ENCODE data around the gene RTKN2.
"Not testable (repeated sequence)": the region's sequence is repeated elsewhere in the genome, so short reads cannot be mapped to it uniquely, and the experiment has no call there.

The RTKN2 gene

GRCh38 chr10:62305813-62306212, 37.2 kb upstream of the RTKN2 start:
- TF ChIP-seq, protein P1, sequence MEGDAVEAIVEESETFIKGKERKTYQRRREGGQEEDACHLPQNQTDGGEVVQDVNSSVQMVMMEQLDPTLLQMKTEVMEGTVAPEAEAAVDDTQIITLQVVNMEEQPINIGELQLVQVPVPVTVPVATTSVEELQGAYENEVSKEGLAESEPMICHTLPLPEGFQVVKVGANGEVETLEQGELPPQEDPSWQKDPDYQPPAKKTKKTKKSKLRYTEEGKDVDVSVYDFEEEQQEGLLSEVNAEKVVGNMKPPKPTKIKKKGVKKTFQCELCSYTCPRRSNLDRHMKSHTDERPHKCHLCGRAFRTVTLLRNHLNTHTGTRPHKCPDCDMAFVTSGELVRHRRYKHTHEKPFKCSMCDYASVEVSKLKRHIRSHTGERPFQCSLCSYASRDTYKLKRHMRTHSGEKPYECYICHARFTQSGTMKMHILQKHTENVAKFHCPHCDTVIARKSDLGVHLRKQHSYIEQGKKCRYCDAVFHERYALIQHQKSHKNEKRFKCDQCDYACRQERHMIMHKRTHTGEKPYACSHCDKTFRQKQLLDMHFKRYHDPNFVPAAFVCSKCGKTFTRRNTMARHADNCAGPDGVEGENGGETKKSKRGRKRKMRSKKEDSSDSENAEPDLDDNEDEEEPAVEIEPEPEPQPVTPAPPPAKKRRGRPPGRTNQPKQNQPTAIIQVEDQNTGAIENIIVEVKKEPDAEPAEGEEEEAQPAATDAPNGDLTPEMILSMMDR (IDR thresholded peaks at IDR 0.05; ENCODE audit: borderline replicate concordance, insufficient read depth, low read depth, low read length) = no peak
- H3K4me3 ChIP-seq (ENCODE audit: low read depth, low read length) = no peak overlapping the region

DNA sequence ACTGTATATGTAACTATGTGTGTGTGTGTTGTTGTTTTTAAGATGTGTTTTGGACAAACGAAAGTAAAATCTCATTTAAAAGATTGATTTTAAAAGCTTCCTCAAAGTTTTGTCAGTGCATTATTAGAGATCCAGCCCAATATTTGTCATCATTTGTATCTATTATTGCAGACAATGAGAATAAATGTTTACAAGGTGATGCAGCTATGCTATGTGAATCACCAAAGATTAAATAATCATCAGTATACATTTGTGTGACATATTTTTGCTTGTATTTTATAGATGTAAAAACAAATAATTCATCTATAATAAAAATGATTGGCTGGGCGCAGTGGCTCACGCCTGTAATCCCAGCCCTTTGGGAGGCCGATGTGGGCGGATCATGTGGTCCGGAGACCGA, 35.3 kb upstream of the RTKN2 start:
- no peak overlapping the region for H3K4me3 ChIP-seq (ENCODE audit: low read depth, low read length)
- TF ChIP-seq, protein P1 (IDR thresholded peaks at IDR 0.05; ENCODE audit: borderline replicate concordance, insufficient read depth, low read depth, low read length) = no peak

DNA sequence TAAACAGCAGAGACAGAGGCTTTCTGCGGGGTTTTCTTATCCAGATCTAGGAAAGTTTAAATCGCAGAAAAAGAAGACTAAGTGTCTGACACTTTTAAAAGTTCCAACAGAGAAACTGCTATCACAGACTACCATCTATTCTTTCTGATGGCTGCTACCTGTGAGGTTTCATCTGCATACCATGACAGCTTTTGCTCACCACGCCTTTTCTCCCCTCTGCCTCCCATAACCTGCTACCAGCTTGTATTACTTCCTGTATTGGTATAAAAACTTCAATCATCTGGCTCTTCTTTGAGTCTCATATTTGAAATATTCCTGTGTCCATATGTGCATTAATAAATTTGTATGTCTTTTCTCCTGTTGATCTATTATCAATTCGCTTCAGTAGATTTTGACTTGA, 34.1 kb upstream of the RTKN2 start:
- H3K4me3 ChIP-seq (ENCODE audit: low read depth, low read length) = no peak overlapping the region
- TF ChIP-seq, protein P1 (IDR thresholded peaks at IDR 0.05; ENCODE audit: borderline replicate concordance, insufficient read depth, low read depth, low read length) = no peak

GRCh38 chr10:62297857-62298256, 29.2 kb upstream of the RTKN2 start:
- H3K4me3 ChIP-seq (ENCODE audit: low read depth, low read length) = no peak overlapping the region
- TF ChIP-seq, protein P1 (IDR thresholded peaks at IDR 0.05; ENCODE audit: borderline replicate concordance, insufficient read depth, low read depth, low read length) = no peak

- TF ChIP-seq, protein P1 (IDR thresholded peaks at IDR 0.05; ENCODE audit: borderline replicate concordance, insufficient read depth, low read depth, low read length) = no peak
- H3K4me3 ChIP-seq (ENCODE audit: low read depth, low read length) = no peak overlapping the region
Observed at GRCh38 chr10:62284221-62284620, 15.6 kb upstream of the RTKN2 start.

DNA sequence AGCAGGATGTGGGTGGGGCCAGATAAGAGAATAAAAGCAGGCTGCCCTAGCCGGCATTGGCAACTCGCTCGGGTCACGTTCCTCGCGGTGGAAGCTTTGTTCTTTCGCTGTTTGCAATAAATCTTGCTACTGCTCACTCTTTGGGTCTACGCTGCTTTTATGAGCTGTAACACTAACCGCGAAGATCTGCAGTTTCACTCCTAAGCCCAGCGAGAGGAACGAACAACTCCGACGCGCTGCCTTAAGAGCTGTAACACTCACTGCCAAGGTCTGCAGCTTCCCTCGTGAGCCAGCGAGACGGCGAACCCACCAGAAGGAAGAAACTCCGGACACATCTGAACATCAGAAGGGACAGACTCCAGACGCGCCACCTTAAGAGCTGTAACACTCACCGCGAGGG, 12.7 kb upstream of the RTKN2 start:
- H3K4me3 ChIP-seq (ENCODE audit: low read depth, low read length) = not testable (repeated sequence)

DNA sequence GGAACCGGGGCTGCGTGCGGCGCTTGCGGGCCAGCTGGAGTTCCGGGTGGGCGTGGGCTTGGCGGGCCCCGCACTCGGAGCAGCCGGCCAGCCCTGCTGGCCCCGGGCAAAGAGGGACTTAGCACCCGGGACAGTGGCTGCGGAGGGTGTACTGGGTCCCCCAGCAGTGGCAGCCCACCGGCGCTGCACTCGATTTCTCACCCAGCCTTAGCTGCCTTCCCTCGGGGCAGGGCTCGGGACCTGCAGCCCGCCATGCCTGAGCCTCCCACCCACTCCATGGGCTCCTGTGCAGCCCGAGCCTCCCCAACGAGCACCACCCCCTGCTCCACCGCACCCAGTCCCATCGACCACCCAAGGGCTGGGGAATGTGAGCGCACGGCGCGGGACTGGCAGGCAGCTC, 11.7 kb upstream of the RTKN2 start:
- not testable (repeated sequence) for H3K4me3 ChIP-seq (ENCODE audit: low read depth, low read length)

DNA sequence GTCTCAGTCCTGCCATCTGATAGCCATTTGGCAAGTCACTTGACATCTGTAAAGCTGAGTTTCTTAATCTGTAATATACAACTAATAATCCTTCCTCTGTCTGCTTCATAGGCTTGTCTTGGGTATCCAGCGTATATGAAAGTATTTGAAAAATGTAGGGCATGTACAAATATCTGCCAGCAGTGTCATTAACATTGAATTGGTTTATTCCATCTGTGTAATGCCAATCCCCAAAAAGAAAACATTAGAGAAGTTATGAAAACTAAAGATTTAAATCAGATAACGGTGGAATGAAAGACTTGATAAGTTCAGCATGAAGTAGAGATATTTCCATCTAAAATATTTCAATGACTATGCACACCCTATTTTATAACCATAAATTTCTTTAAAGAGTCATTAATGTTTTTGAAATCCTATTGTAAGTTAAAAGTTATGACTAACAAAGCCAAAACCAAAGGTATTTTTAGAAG, 9.8 kb upstream of the RTKN2 start:
- TF ChIP-seq, protein P1 (IDR thresholded peaks at IDR 0.05; ENCODE audit: borderline replicate concordance, insufficient read depth, low read depth, low read length) = no peak
- no peak overlapping the region for H3K4me3 ChIP-seq (ENCODE audit: low read depth, low read length)

Measured in GM12875 (cell line).